Calu3 (cell line): ENCODE measurements around the gene SMOC2. TPM values are rescaled to one million over a fixed set of nuclear protein-coding genes. Genes with fewer than 3 reads are reported as not detected.

Experiments used
- BruUV-seq: library from RNA; stranded (reverse); fragments of 400-500 nt; replicated peaks from 2 replicates; lab custom pipeline; 2021; lab: Mats Ljungman, UMichigan
- CTCF ChIA-PET: fragments of 300-600 bp; sonication (Branson Sonifier 250); formaldehyde crosslinking; loops from one replicate; lab custom pipeline; 2022; ENCODE audit warnings: antibody characterized with exemption; lab: Charles Lee
- DNase-seq: peaks from one replicate; pipeline ENCODE4 v3.0.0; 2022
- H3K27ac Mint-ChIP-seq: one replicate; pipeline ENCODE4 v1.8.0; 2022; ENCODE audit warnings: mixed read lengths; ENCODE audit not compliant: unreplicated experiment
- H3K27me3 Mint-ChIP-seq: one replicate; pipeline ENCODE4 v1.8.0; 2022; ENCODE audit warnings: mixed read lengths; ENCODE audit not compliant: unreplicated experiment
- H3K36me3 Mint-ChIP-seq: one replicate; pipeline ENCODE4 v1.8.0; 2022; ENCODE audit warnings: mild to moderate bottlenecking, moderate library complexity, mixed read lengths; ENCODE audit not compliant: insufficient read depth, unreplicated experiment
- H3K4me1 Mint-ChIP-seq: one replicate; pipeline ENCODE4 v1.8.0; 2022; ENCODE audit warnings: mild to moderate bottlenecking, low read depth, mixed read lengths; ENCODE audit not compliant: unreplicated experiment
- H3K4me3 Mint-ChIP-seq: one replicate; pipeline ENCODE4 v1.8.0; 2022; ENCODE audit warnings: mild to moderate bottlenecking, low read depth, moderate library complexity, mixed read lengths; ENCODE audit not compliant: unreplicated experiment
- H3K9me3 Mint-ChIP-seq: one replicate; pipeline ENCODE4 v1.8.0; 2022; ENCODE audit warnings: low read depth, mixed read lengths; ENCODE audit not compliant: unreplicated experiment
- intact Hi-C: fragments of 100-400 bp; cut with micrococcal nuclease; formaldehyde crosslinking; loops from one replicate; pipeline ENCODE4 v1.10.0; 2022; ENCODE audit not compliant: unreplicated experiment
- total RNA-seq: library from RNA; stranded (reverse); gene quantifications from 2 replicates; pipeline ENCODE4 v1.2.3, GENCODE V29; 2022
- TF ChIP-seq, protein P1 (sequence below): fragments of 200-600 bp; IDR thresholded peaks from one replicate; pipeline ENCODE4 v1.8.0; 2022; ENCODE audit warnings: antibody characterized with exemption; ENCODE audit not compliant: unreplicated experiment

Gene SMOC2
- total RNA-seq, 1 experiment from 2014 or later: 1.1 TPM

DNA sequence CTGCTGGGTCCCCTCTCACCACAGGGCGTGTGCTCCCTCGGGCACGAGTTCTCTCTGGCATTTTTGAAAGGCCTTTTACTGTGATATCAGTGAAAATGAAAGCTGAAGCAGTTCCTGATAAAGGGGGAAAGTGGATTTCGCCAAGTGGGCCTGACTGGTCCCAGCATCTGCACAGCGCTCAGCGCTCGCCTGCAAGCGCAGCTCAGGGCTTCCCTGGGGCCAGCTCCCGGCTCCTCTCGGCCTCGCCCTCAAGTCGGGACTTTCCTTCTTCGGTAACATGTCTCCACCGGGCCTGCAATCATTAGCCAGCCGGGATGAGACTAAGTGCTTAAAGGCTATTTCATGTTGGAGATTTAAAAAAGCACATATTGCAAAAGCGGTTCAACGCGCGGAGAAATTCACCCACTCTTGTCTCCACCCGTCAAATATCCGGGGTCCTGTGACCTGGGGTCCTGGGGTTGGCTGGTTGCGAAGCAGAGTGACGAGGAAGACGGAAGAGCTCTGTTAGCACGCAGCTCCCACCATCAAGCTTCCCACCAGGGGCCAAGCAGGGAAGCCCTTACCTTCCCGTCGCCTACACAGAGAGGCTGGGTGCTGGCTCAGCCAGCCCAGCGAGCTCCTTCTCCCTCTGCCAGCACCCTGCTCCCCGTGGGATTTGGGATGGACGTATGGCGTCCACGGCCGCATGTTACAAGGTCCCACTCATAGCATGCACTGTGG, 114.1 kb downstream of the SMOC2 start:
- H3K27ac Mint-ChIP-seq: no peak overlapping the region
- H3K9me3 Mint-ChIP-seq: no peaks in the 10 kb centered on the region
- TF ChIP-seq, protein P1, sequence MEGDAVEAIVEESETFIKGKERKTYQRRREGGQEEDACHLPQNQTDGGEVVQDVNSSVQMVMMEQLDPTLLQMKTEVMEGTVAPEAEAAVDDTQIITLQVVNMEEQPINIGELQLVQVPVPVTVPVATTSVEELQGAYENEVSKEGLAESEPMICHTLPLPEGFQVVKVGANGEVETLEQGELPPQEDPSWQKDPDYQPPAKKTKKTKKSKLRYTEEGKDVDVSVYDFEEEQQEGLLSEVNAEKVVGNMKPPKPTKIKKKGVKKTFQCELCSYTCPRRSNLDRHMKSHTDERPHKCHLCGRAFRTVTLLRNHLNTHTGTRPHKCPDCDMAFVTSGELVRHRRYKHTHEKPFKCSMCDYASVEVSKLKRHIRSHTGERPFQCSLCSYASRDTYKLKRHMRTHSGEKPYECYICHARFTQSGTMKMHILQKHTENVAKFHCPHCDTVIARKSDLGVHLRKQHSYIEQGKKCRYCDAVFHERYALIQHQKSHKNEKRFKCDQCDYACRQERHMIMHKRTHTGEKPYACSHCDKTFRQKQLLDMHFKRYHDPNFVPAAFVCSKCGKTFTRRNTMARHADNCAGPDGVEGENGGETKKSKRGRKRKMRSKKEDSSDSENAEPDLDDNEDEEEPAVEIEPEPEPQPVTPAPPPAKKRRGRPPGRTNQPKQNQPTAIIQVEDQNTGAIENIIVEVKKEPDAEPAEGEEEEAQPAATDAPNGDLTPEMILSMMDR: no peak
- no TSS peak for BruUV-seq
- intact Hi-C loops: no loop called here
- no peaks in the 10 kb centered on the region for H3K27me3 Mint-ChIP-seq
- DNase-seq: no peak
- H3K36me3 Mint-ChIP-seq: no peaks in the 10 kb centered on the region
- CTCF ChIA-PET: no interaction called here
- H3K4me1 Mint-ChIP-seq: peaks cover 5% of the 10 kb centered on the region
- no peak overlapping the region for H3K4me3 Mint-ChIP-seq

DNA sequence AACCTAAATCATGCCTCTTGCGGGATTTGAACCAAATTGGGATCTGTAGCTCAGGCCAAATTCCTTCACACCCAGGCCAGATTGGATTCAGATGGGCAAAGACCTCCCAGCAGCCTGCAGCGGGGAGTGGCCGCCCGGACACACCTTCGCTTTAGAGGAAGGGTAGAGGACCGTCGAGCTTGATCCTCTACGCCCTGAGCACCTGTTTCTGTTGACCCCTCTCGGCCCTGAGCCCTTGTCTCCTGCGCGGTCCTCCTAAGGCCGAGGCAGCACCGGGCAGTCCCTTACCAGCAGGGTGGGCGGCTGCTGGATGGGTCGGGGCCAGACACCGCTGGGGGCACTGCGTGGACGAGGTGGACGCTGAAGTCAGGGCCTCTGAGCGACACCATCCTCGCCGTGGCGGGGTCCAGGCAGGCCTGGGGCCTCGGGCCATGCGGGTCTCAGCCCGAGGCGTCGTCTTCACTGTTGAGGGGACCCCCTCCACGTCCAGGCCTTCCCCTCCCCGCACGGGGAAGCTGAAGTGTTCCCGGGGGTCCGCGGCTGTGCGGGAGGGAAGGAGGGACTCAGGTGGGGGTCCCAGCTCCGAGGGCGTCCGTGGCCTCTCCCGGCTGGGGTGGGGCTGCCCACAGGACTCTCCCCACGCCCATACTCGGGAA, 114.8 kb downstream of the SMOC2 start:
- no TSS peak for BruUV-seq
- TF ChIP-seq, protein P1: no peak
- H3K4me1 Mint-ChIP-seq: peaks cover 7% of the 10 kb centered on the region
- H3K4me3 Mint-ChIP-seq: no peak overlapping the region
- no peaks in the 10 kb centered on the region for H3K27me3 Mint-ChIP-seq
- CTCF ChIA-PET: no interaction called here
- no peak for DNase-seq
- intact Hi-C loops: no loop called here
- H3K27ac Mint-ChIP-seq: no peak overlapping the region
- no peaks in the 10 kb centered on the region for H3K9me3 Mint-ChIP-seq
- H3K36me3 Mint-ChIP-seq: no peaks in the 10 kb centered on the region

DNA sequence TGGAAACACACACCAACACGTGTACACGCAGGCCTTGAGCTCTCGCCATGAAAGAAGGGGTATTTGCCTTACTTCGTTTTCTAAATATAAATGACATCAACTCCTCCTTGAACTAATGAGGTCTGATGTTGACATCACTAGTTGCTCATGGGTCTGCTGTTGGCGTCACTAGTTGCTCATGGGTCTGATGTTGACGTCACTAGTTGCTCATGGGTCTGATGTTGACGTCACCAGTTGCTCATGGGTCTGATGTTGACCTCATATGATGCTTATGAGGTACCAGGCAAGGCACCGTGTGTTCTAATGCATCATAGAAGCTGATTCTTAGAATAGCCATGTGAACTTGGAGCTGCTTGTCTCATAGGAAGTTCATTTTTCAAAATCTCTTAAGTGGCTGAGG, 116.5 kb downstream of the SMOC2 start:
- intact Hi-C loops: no loop called here
- CTCF ChIA-PET: no interaction called here
- Mint-ChIP-seq H3K27me3 (no peaks in the 10 kb centered on the region), H3K4me1 (peaks cover 7% of the 10 kb centered on the region), H3K9me3 (no peaks in the 10 kb centered on the region), H3K4me3 (no peak overlapping the region), H3K27ac (no peak overlapping the region), H3K36me3 (no peaks in the 10 kb centered on the region)
- TF ChIP-seq, protein P1: no peak
- BruUV-seq: no TSS peak
- no peak for DNase-seq

DNA sequence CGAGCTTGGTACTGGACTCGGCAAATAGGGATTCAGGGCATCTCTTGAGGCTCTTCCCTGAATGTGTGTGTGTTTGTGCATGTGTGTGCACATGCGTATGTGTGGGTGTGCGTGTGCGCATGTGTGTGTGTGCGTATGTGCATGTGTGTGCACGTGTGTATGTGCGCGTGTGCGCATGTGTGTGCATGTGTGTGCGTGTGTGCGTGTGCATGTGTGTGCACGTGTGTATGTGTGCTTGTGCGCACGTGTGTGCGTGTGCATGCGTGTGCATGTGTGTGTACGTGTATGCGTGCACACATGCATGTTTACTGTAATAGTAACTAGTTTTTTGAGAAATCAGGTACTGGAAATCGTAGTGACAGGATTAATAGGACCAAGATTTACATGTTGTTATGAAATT, 117.7 kb downstream of the SMOC2 start:
- Mint-ChIP-seq H3K27me3 (no peaks in the 10 kb centered on the region), H3K36me3 (no peaks in the 10 kb centered on the region), H3K9me3 (no peaks in the 10 kb centered on the region), H3K27ac (no peak overlapping the region), H3K4me3 (no peak overlapping the region), H3K4me1 (peaks cover 7% of the 10 kb centered on the region)
- TF ChIP-seq, protein P1: no peak
- intact Hi-C loops: no loop called here
- DNase-seq: no peak
- BruUV-seq: no TSS peak
- CTCF ChIA-PET: no interaction called here
